ENCODE data around the gene STOX2. TPM values are rescaled to one million over a fixed set of nuclear protein-coding genes. Genes with fewer than 3 reads are reported as not detected.

The STOX2 gene
- polyA plus RNA-seq, 4 donors = 0.27 to 2.7 (median 2.0) TPM; not detected in 1

DNA sequence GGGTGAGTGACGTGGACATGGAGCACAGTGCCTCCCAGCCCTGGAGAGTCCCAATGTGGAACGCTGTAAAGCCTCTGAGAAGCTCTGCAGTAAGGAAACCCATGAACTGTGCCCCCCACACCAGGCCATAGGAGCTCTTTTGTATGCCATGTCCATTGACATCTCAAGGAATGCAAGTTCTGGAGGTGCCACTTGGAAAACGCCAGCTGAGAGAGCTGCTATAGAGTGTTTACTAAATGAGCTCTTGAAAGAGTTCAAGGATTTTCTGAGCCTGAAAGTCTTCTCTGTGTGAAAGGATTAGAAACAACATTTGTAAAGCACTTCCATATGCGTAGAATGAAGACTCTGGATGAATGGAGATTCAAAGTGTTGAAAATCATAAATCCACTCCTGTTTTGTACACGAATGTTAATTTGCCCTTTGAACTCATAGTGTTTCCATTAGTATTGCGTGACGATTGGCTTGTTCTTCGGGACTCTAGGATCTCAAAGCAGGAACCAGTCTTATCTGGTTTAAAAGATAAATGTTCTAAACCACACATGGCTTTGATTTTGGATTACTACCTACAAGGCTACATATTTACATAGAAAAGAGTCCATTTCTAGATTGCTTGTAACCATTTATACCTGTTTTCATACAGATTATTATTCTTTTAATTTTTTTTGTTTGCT is 41.8 kb upstream of the STOX2 start:
- Histone ChIP-seq H3K4me1 (ENCODE audit: control insufficient read depth in 3 of 3, insufficient read depth in 2 of 3, low read depth in 1 of 3, low read length in 2 of 3) (no peaks in the 10 kb centered on the region), H3K9me3 (ENCODE audit: control insufficient read depth in 2 of 2, insufficient read depth in 1 of 2, low read depth in 1 of 2, low read length in 1 of 2) (peaks cover 0 to 3% of the 10 kb centered on the region in 2 donors), H3K27me3 (ENCODE audit: control insufficient read depth in 3 of 3, insufficient read depth in 3 of 3, low read length in 3 of 3) (peaks cover 0 to 15% (median 0%) of the 10 kb centered on the region in 3 donors), H3K4me3 (ENCODE audit: low read depth in 1 of 3, low read length in 3 of 3) (no peak overlapping the region), H3K36me3 (ENCODE audit: control insufficient read depth in 3 of 3, insufficient read depth in 2 of 3, low read depth in 1 of 3, low read length in 3 of 3) (no peaks in the 10 kb centered on the region), H3K27ac (ENCODE audit: low read depth in 1 of 3, low read length in 2 of 3) (no peak overlapping the region)
- 51 to 68% (median 58%) methylated on average over 8 of the region's 8 CpGs for WGBS, 3 donors
- DNase-seq = no peak
- FAIRE-seq = no peak

DNA sequence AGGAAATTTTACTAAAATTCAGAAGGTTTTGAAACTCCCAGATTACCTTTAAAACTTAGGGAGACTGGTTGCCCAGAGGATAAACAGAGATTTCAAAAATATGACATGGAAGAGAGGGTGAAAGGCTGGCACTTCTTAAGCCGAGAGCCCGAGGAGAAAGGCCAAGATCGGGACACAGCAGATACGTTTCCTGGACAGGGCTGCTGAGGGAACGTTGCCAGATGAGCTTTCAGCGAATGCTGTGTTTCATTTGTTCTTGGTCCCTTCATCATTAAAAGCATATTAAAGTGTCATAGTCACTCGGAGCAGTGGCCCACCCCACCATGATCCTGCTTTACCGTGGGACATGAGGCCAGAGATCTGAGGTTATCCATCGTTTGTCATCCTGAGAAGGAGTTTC is 37.9 kb upstream of the STOX2 start:
- WGBS, 3 donors = 63 to 88% (median 68%) methylated on average over 9 of the region's 9 CpGs
- H3K9me3 ChIP-seq (ENCODE audit: control insufficient read depth in 2 of 2, insufficient read depth in 1 of 2, low read depth in 1 of 2, low read length in 1 of 2) = peaks cover 0 to 3% of the 10 kb centered on the region in 2 donors
- H3K36me3 ChIP-seq (ENCODE audit: control insufficient read depth in 3 of 3, insufficient read depth in 2 of 3, low read depth in 1 of 3, low read length in 3 of 3) = no peaks in the 10 kb centered on the region
- H3K27ac ChIP-seq (ENCODE audit: low read depth in 1 of 3, low read length in 2 of 3) = no peak overlapping the region
- H3K4me1 ChIP-seq (ENCODE audit: control insufficient read depth in 3 of 3, insufficient read depth in 2 of 3, low read depth in 1 of 3, low read length in 2 of 3) = no peaks in the 10 kb centered on the region
- DNase-seq = no peak
- no peak overlapping the region for H3K4me3 ChIP-seq (ENCODE audit: low read depth in 1 of 3, low read length in 3 of 3)
- FAIRE-seq = no peak
- H3K27me3 ChIP-seq (ENCODE audit: control insufficient read depth in 3 of 3, insufficient read depth in 3 of 3, low read length in 3 of 3) = peaks cover 0 to 6% (median 0%) of the 10 kb centered on the region in 3 donors

DNA sequence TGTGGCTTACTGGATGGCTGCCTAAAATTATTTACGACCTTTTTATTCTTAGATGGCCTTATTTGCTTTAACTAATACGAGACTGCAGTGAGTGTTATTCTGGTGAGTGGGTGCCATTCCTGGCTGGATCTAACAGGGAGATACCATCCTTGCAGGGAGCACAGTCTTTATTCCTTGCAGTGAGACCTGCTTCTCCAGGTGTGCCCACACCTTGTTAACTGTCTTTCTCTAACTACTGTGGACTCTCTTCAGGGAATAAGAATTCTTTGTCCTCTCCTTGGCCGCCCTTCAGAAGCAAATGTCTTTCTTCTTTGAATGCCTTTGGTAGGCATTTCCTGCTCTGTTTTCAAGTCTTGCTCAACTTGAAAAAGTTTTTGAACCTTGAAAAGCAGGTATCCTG is 34.1 kb upstream of the STOX2 start:
- H3K27me3 ChIP-seq (ENCODE audit: control insufficient read depth in 3 of 3, insufficient read depth in 3 of 3, low read length in 3 of 3) = peaks cover 0 to 12% (median 0%) of the 10 kb centered on the region in 3 donors
- DNase-seq = no peak
- no peak overlapping the region for H3K4me3 ChIP-seq (ENCODE audit: low read depth in 1 of 3, low read length in 3 of 3)
- no peaks in the 10 kb centered on the region for H3K36me3 ChIP-seq (ENCODE audit: control insufficient read depth in 3 of 3, insufficient read depth in 2 of 3, low read depth in 1 of 3, low read length in 3 of 3)
- no peaks in the 10 kb centered on the region for H3K9me3 ChIP-seq (ENCODE audit: control insufficient read depth in 2 of 2, insufficient read depth in 1 of 2, low read depth in 1 of 2, low read length in 1 of 2)
- FAIRE-seq = no peak
- WGBS, 3 donors = 60 to 82% (median 82%) methylated on average over 3 of the region's 3 CpGs
- no peaks in the 10 kb centered on the region for H3K4me1 ChIP-seq (ENCODE audit: control insufficient read depth in 3 of 3, insufficient read depth in 2 of 3, low read depth in 1 of 3, low read length in 2 of 3)
- no peak overlapping the region for H3K27ac ChIP-seq (ENCODE audit: low read depth in 1 of 3, low read length in 2 of 3)

DNA sequence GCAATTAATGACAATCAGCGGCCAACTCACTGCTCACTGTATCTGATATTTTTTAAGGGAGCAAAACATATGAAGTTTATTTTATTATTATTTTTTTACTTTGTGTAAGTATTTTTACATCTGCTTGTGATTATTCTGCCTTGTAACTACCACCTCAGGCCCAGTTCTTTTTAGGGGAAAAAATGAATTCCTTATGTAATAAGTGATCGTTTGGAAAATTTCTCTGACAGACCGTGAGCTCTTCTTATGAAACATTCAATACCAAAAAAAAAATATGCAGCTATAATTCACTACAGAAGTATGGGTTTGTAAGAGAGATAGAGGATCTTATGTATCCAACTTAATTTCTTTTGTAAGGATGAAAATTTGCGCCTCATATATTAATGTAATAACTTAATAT is 33.5 kb upstream of the STOX2 start:
- peaks cover 0 to 7% (median 0%) of the 10 kb centered on the region in 3 donors for H3K27me3 ChIP-seq (ENCODE audit: control insufficient read depth in 3 of 3, insufficient read depth in 3 of 3, low read length in 3 of 3)
- DNase-seq (no peak), FAIRE-seq (no peak)
- no peak overlapping the region for H3K27ac ChIP-seq (ENCODE audit: low read depth in 1 of 3, low read length in 2 of 3)
- H3K4me3 ChIP-seq (ENCODE audit: low read depth in 1 of 3, low read length in 3 of 3) = no peak overlapping the region
- H3K4me1 ChIP-seq (ENCODE audit: control insufficient read depth in 3 of 3, insufficient read depth in 2 of 3, low read depth in 1 of 3, low read length in 2 of 3) = peaks cover 0 to under 1% (median 0%) of the 10 kb centered on the region in 3 donors
- no peaks in the 10 kb centered on the region for H3K36me3 ChIP-seq (ENCODE audit: control insufficient read depth in 3 of 3, insufficient read depth in 2 of 3, low read depth in 1 of 3, low read length in 3 of 3)
- WGBS, 3 donors = 82 to 87% (median 84%) methylated on average over 4 of the region's 4 CpGs
- H3K9me3 ChIP-seq (ENCODE audit: control insufficient read depth in 2 of 2, insufficient read depth in 1 of 2, low read depth in 1 of 2, low read length in 1 of 2) = no peaks in the 10 kb centered on the region

DNA sequence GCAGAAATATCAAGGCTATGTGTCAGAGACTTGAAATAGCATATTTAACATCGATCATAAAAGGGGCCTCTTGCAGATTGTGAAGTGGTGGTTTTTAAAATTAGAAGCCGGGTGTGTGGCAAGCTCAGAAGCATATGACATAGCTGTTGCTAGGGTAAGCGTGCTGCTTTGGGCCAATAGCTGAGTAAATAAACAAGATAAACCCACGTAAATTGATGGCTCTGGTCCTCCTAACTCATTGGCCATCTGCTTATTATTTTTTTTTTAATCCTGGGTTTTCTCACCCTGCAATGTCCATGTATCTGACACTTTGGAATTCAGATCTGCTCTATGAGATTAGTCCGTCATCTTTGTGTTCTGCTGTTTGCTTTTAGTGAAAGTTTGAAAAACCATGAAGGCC is 32.6 kb upstream of the STOX2 start:
- 61 to 70% (median 63%) methylated on average over 5 of the region's 5 CpGs for WGBS, 3 donors
- H3K4me1 ChIP-seq (ENCODE audit: control insufficient read depth in 3 of 3, insufficient read depth in 2 of 3, low read depth in 1 of 3, low read length in 2 of 3) = peaks cover 0 to 3% (median 2%) of the 10 kb centered on the region in 3 donors
- H3K27me3 ChIP-seq (ENCODE audit: control insufficient read depth in 3 of 3, insufficient read depth in 3 of 3, low read length in 3 of 3) = peaks cover 0 to 6% (median 0%) of the 10 kb centered on the region in 3 donors
- H3K9me3 ChIP-seq (ENCODE audit: control insufficient read depth in 2 of 2, insufficient read depth in 1 of 2, low read depth in 1 of 2, low read length in 1 of 2) = no peaks in the 10 kb centered on the region
- DNase-seq = no peak
- no peak overlapping the region for H3K27ac ChIP-seq (ENCODE audit: low read depth in 1 of 3, low read length in 2 of 3)
- FAIRE-seq = no peak
- no peak overlapping the region for H3K4me3 ChIP-seq (ENCODE audit: low read depth in 1 of 3, low read length in 3 of 3)
- H3K36me3 ChIP-seq (ENCODE audit: control insufficient read depth in 3 of 3, insufficient read depth in 2 of 3, low read depth in 1 of 3, low read length in 3 of 3) = no peaks in the 10 kb centered on the region

DNA sequence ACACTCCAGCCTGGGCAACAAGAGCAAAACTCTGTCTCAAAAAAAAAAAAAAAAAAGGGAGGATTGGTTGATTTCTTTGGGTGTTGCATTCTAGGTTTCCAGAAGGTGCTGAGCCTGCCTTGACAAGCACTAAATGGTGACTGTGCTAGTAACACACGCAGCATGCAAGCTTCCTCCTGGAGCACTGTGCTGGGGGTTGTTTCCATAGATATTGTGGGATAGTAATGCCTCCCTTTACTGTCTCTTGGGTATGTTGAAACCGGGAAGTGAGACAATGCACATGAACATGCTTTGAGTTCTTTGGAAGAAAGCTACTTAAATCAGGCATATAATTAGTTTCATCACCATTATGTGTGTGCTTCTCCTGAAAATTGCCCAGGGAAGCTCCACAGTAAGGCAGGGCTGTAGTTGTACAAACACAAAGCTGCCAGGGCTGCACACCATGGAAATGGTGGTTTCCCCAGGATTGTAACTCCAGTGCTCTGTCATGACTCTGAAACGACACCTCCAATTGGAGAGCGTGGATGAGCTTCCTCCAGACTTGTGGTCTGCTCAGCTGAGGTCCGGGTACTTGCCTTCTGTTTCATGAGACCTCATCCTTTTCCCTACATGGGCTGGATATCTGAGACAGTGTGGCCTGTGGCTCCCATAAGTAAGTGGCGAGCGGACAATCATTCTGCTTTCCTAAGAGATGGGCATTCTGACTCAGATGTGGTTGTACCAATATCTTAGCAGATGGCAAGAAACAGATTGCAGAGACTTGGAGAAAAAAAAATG is 31.5 kb upstream of the STOX2 start:
- DNase-seq (no peak), FAIRE-seq (no peak)
- Histone ChIP-seq H3K27ac (ENCODE audit: low read depth in 1 of 3, low read length in 2 of 3) (no peak overlapping the region), H3K27me3 (ENCODE audit: control insufficient read depth in 3 of 3, insufficient read depth in 3 of 3, low read length in 3 of 3) (peaks cover 0 to 6% (median 0%) of the 10 kb centered on the region in 3 donors), H3K36me3 (ENCODE audit: control insufficient read depth in 3 of 3, insufficient read depth in 2 of 3, low read depth in 1 of 3, low read length in 3 of 3) (no peaks in the 10 kb centered on the region), H3K9me3 (ENCODE audit: control insufficient read depth in 2 of 2, insufficient read depth in 1 of 2, low read depth in 1 of 2, low read length in 1 of 2) (no peaks in the 10 kb centered on the region), H3K4me3 (ENCODE audit: low read depth in 1 of 3, low read length in 3 of 3) (no peak overlapping the region), H3K4me1 (ENCODE audit: control insufficient read depth in 3 of 3, insufficient read depth in 2 of 3, low read depth in 1 of 3, low read length in 2 of 3) (peaks cover 0 to 3% (median 2%) of the 10 kb centered on the region in 3 donors)
- WGBS, 3 donors = 81 to 90% (median 84%) methylated on average over 7 of the region's 7 CpGs

DNA sequence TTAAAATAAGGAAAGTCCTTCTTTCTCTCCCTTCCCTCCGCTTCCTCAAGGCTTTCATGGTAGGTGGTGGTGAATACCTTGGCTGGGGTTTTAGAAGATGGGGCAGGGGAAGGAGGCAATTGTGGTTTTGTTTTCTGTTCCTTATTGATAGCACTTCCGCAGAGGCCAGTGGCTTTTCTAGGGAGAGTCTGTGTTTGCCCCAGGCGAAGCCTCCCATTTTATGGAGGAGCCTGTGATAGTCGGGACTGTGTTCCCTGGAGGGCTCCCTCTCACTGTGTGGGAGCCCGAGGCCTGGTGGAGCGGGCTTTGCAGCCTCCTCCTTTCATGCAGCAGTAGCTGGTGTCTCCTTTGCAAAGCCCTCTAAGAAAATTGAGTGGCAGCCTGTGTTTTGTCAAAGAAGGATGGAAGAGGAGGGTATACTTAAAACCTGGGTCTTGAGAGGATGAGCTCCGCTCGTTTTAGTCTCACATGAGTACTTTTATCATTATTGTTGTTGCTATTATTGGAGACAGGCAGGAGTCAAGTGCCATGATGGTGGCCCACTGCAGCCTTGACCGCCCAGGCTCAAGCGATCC is 29.8 kb upstream of the STOX2 start:
- 85 to 88% (median 88%) methylated on average over 10 of the region's 10 CpGs for WGBS, 3 donors
- no peak for FAIRE-seq
- H3K27me3 ChIP-seq (ENCODE audit: control insufficient read depth in 3 of 3, insufficient read depth in 3 of 3, low read length in 3 of 3) = peaks cover 0 to 6% (median 0%) of the 10 kb centered on the region in 3 donors
- no peaks in the 10 kb centered on the region for H3K36me3 ChIP-seq (ENCODE audit: control insufficient read depth in 3 of 3, insufficient read depth in 2 of 3, low read depth in 1 of 3, low read length in 3 of 3)
- H3K9me3 ChIP-seq (ENCODE audit: control insufficient read depth in 2 of 2, insufficient read depth in 1 of 2, low read depth in 1 of 2, low read length in 1 of 2) = no peaks in the 10 kb centered on the region
- peak overlapping the region in 1 of 3 donors; percentile 27 for H3K27ac ChIP-seq (ENCODE audit: low read depth in 1 of 3, low read length in 2 of 3)
- H3K4me3 ChIP-seq (ENCODE audit: low read depth in 1 of 3, low read length in 3 of 3) = no peak overlapping the region
- DNase-seq = no peak
- peaks cover 0 to 3% (median 2%) of the 10 kb centered on the region in 3 donors for H3K4me1 ChIP-seq (ENCODE audit: control insufficient read depth in 3 of 3, insufficient read depth in 2 of 3, low read depth in 1 of 3, low read length in 2 of 3)

DNA sequence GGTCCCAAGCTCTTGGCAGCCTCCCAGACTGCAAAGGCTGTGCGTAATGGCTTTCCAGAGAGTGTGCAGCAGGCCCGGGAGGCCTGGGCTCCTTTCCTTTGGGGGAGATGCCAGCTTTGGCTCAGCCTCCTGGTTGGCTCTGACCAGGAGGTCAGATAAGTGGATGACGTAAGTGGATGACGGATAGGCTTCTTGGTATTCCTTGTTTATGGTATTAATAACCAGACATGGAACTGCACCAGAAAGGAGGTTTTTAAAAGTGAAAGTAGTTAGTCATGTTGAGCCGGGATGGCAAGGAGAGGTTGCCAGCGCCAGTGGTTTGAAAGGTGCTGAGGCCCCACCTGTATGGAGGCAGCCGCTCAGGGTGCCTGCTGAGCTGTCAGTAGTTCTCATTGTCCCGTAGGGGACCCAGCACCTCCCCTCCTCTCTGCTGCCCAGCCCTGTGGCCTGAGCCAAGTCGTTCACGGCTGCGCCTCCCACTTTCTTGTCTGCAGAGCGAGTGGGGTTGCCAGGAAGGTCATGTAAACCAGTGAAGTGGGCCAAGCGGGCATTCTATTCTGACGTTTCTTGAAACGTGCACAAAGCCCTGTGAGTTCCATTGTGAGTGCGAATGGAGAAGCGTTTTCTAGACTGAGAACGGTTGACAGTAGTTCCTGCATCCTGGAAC is 28.7 kb upstream of the STOX2 start:
- H3K4me1 ChIP-seq (ENCODE audit: control insufficient read depth in 3 of 3, insufficient read depth in 2 of 3, low read depth in 1 of 3, low read length in 2 of 3) = peaks cover 0 to 3% (median 2%) of the 10 kb centered on the region in 3 donors
- peaks cover 0 to 6% (median 0%) of the 10 kb centered on the region in 3 donors for H3K27me3 ChIP-seq (ENCODE audit: control insufficient read depth in 3 of 3, insufficient read depth in 3 of 3, low read length in 3 of 3)
- DNase-seq (peak; percentile 31 to 64), FAIRE-seq (no peak)
- H3K36me3 ChIP-seq (ENCODE audit: control insufficient read depth in 3 of 3, insufficient read depth in 2 of 3, low read depth in 1 of 3, low read length in 3 of 3) = no peaks in the 10 kb centered on the region
- no peaks in the 10 kb centered on the region for H3K9me3 ChIP-seq (ENCODE audit: control insufficient read depth in 2 of 2, insufficient read depth in 1 of 2, low read depth in 1 of 2, low read length in 1 of 2)
- 16 to 42% (median 41%) methylated on average over 18 of the region's 18 CpGs for WGBS, 3 donors
- H3K4me3 ChIP-seq (ENCODE audit: low read depth in 1 of 3, low read length in 3 of 3) = peak overlapping the region in 1 of 3 donors; percentile 30
- peak overlapping the region in 1 of 3 donors; percentile 67 for H3K27ac ChIP-seq (ENCODE audit: low read depth in 1 of 3, low read length in 2 of 3)

Measured in small intestine (tissue), 7 donors.